ENCODE results near the gene VGLL4. TPM values are rescaled to one million over a fixed set of nuclear protein-coding genes. Genes with fewer than 3 reads are reported as not detected.
A peak's percentile ranks its signal among the peaks of the same experiment; 100 is the strongest.

The VGLL4 gene
- total and polyA plus RNA-seq, 2 of the 4 experiments (the other 2 are of a cell fraction), result 26.2 to 35.4 TPM

DNA sequence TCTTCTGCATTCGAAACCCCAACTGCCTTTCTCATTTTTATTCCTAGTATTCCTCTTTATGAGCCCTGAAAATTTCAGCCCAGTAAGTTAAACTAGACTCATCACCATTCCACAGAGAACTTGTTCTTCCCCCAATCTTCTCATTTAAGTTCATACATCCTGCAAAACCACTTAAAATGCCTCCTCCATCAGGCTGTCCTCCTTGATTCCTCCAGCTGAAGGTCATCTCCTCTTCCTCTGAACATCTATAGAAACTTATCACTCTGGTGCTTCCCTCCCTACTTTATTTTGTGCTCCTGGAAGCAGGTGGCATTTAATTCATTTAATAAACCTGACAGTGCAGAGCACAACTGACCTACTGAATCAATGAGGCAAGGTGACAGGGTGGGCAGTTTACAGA, 38.3 kb downstream of the VGLL4 start:
- Histone ChIP-seq H3K27me3 (ENCODE audit: control insufficient read depth, insufficient read depth, low read length) (no peaks in the 10 kb centered on the region), H3K14ac (replicated peaks; ENCODE audit: low read depth, low read length) (peak overlapping the region; percentile 67; the same call in 1 of the 2 replicates), H2BK20ac (ENCODE audit: low read depth, low read length) (peak overlapping the region; percentile 58; the same call in 1 of the 2 replicates), H3K9me1 (ENCODE audit: insufficient read depth, low read length) (peaks cover 27% of the 10 kb centered on the region), H3K4me3 (ENCODE audit: insufficient read depth, low read depth, low read length) (no peak overlapping the region), H4K20me1 (ENCODE audit: insufficient read depth, low read length) (peaks cover 25% of the 10 kb centered on the region), H2AK9ac (replicated peaks; ENCODE audit: low read depth, low read length, poor library complexity) (no peak overlapping the region), H3K79me1 (ENCODE audit: low read depth in 1 of 2, low read length in 2 of 2) (peaks cover 21 to 74% of the 10 kb centered on the region in 2 experiments), H3K56ac (ENCODE audit: extremely low read depth, insufficient read depth, low read length) (no peak overlapping the region), H4K8ac (ENCODE audit: low read depth in 2 of 2, low read length in 2 of 2) (peak overlapping the region; percentile 26 to 58; a peak in 3 of 4 replicates), H3K4me1 (ENCODE audit: control insufficient read depth, insufficient read depth, low read length) (peaks cover 43% of the 10 kb centered on the region), H3K36me3 (ENCODE audit: control insufficient read depth, insufficient read depth, low read length) (peaks cover 17% of the 10 kb centered on the region), H3K23ac (ENCODE audit: low read depth, low read length) (peak overlapping the region; percentile 70), H3K4ac (ENCODE audit: low read depth, low read length) (peak overlapping the region; percentile 75; the same call in 1 of the 2 replicates), H3K4me2 (ENCODE audit: low read depth, low read length) (no peak overlapping the region), H2BK15ac (ENCODE audit: low read depth, low read length) (peak overlapping the region; percentile 3; the same call in 1 of the 3 replicates), H4K5ac (ENCODE audit: low read depth, low read length) (peak overlapping the region; percentile 10; the same call in 1 of the 2 replicates), H4K91ac (ENCODE audit: insufficient read depth, low read depth, low read length) (peak overlapping the region; percentile 26; the same call in 1 of the 2 replicates), H2AFZ (replicated peaks; ENCODE audit: low read length, poor library complexity) (no peak overlapping the region), H3K18ac (ENCODE audit: low read depth, low read length) (peak overlapping the region; percentile 61; the same call in 1 of the 2 replicates), H2BK5ac (ENCODE audit: low read depth, low read length, poor library complexity, severe bottlenecking) (peak overlapping the region; percentile 69), H3K9me3 (ENCODE audit: control insufficient read depth, insufficient read depth, low read length) (no peaks in the 10 kb centered on the region), H3K27ac (ENCODE audit: insufficient read depth, low read length) (peak overlapping the region; percentile 22; the same call in 1 of the 2 replicates), H3K9ac (ENCODE audit: low read depth, low read length) (no peak overlapping the region), H2BK120ac (ENCODE audit: low read depth, low read length) (peak overlapping the region; percentile 60), H2AK5ac (ENCODE audit: low read depth, low read length) (0 out of 2 replicates have a peak overlapping the region, but pooled peaks have one; percentile 16)
- CTCF ChIA-PET, result no interaction called here
- BruUV-seq (replicated peaks), result no TSS peak
- intact Hi-C loops (cut with micrococcal nuclease), result no loop called here
- dilution Hi-C loops (cut with HindIII; ENCODE audit: low sequenced_read_pairs, unreplicated experiment), result no loop called here
- POLR2A ChIA-PET (ENCODE audit: unreplicated experiment), result no interaction called here
- TF ChIP-seq CHD1 (IDR thresholded peaks at IDR 0.05; ENCODE audit: low read depth, low read length) (no peak), RCOR1 (IDR thresholded peaks at IDR 0.05; ENCODE audit: insufficient replicate concordance, low read length) (no peak), MAFK (IDR thresholded peaks at IDR 0.05; ENCODE audit: low read depth, low read length) (no peak), NFE2L2 (IDR thresholded peaks at IDR 0.05; ENCODE audit: low read depth, low read length) (no peak), CEBPB (IDR thresholded peaks at IDR 0.05; ENCODE audit: low read depth, low read length) (no peak), RAD21 (IDR thresholded peaks at IDR 0.05; ENCODE audit: low read length) (no peak), FOS (IDR thresholded peaks at IDR 0.05; ENCODE audit: low read depth, low read length) (no peak), POLR2A (IDR thresholded peaks at IDR 0.05; ENCODE audit: low read depth, low read length) (no peak), SMC3 (IDR thresholded peaks at IDR 0.05; ENCODE audit: low read depth, low read length) (no peak)
- TF ChIP-seq, protein P1, sequence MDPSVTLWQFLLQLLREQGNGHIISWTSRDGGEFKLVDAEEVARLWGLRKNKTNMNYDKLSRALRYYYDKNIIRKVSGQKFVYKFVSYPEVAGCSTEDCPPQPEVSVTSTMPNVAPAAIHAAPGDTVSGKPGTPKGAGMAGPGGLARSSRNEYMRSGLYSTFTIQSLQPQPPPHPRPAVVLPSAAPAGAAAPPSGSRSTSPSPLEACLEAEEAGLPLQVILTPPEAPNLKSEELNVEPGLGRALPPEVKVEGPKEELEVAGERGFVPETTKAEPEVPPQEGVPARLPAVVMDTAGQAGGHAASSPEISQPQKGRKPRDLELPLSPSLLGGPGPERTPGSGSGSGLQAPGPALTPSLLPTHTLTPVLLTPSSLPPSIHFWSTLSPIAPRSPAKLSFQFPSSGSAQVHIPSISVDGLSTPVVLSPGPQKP (IDR thresholded peaks at IDR 0.05; ENCODE audit: borderline replicate concordance, low read depth, low read length), result no peak
- TF ChIP-seq, protein P2, sequence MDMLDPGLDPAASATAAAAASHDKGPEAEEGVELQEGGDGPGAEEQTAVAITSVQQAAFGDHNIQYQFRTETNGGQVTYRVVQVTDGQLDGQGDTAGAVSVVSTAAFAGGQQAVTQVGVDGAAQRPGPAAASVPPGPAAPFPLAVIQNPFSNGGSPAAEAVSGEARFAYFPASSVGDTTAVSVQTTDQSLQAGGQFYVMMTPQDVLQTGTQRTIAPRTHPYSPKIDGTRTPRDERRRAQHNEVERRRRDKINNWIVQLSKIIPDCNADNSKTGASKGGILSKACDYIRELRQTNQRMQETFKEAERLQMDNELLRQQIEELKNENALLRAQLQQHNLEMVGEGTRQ (IDR thresholded peaks at IDR 0.05; ENCODE audit: low read depth, low read length), result no peak
- ATAC-seq (ENCODE audit: low read depth), result no peak
- in situ Hi-C loops (cut with MboI; ENCODE audit: low sequenced_read_pairs), result no loop called here
- 75% methylated on average over 1 of the region's 1 CpG; no CpG with 5 or more reads in 1 of the 2 experiments for WGBS, 2 experiments (ENCODE audit: extremely low coverage in 2 of 2, insufficient read length in 1 of 2)
- DNase-seq, result no peak

Measured in IMR-90 (cell line).